Measurements from ENCODE around the gene MOGAT1. TPM values are rescaled to one million over a fixed set of nuclear protein-coding genes. Genes with fewer than 3 reads are reported as not detected.

The MOGAT1 gene
- total and polyA plus RNA-seq, 2 of the 13 experiments (the other 11 are each of a cell fraction or from before 2014, with no cell fraction given), result 0.98 to 4.3 TPM

- H3K79me2 ChIP-seq (ENCODE audit: insufficient read depth, low read length), result peaks cover 4% of the 10 kb centered on the region
- H3K4me1 ChIP-seq (ENCODE audit: insufficient read depth, low read length), result peaks cover 65% of the 10 kb centered on the region
- WGBS (ENCODE audit: low lambda C conversion rate), result 75% methylated on average over 4 of the region's 4 CpGs
- no peaks in the 10 kb centered on the region for H3K36me3 ChIP-seq (replicated peaks in 1 of 2; ENCODE audit: control insufficient read depth in 1 of 2, insufficient read depth in 2 of 2, low read length in 2 of 2)
- no peak for ATAC-seq
- H3K4me2 ChIP-seq (ENCODE audit: low read depth, low read length), result peak overlapping the region; percentile 16; the same call in 1 of the 2 replicates
- FAIRE-seq, result no peak
- H3K4me3 ChIP-seq (replicated peaks in 1 of 3; ENCODE audit: insufficient read depth in 1 of 3, low read depth in 2 of 3, low read length in 3 of 3), result no peak overlapping the region
- intact Hi-C loops (cut with micrococcal nuclease; ENCODE audit: unreplicated experiment), result no loop called here
- H3K9ac ChIP-seq (ENCODE audit: insufficient read depth, low read depth, low read length), result no peak overlapping the region
- DNase-seq (ENCODE audit: low spot score), result no peak
- no peak overlapping the region for H2AFZ ChIP-seq (ENCODE audit: low read length)
- POLR2A ChIA-PET, result no interaction called here
- CTCF ChIA-PET (ENCODE audit: low intra/inter-chr PET ratio, low total read pairs), result no interaction called here
- no TSS peak for BruUV-seq (replicated peaks)
- H3K27ac ChIP-seq (ENCODE audit: extremely low read length, insufficient read depth, low read length), result no peak overlapping the region
- H3K9me3 ChIP-seq (ENCODE audit: low read length), result no peaks in the 10 kb centered on the region
- H3K27me3 ChIP-seq (ENCODE audit: control insufficient read depth in 1 of 2, insufficient read depth in 2 of 2, low read length in 2 of 2), result no peaks in the 10 kb centered on the region; a peak in 1 of 5 replicates
- no peaks in the 10 kb centered on the region for H4K20me1 ChIP-seq (ENCODE audit: insufficient read depth, low read length)
- in situ Hi-C loops (cut with HindIII; ENCODE audit: extremely low pct_ligation_motif_present, low pct_unique_long_range_greater_than_20kb), result no loop called here
- TF ChIP-seq ZBTB26 (CRISPR knock-in tag; IDR thresholded peaks at IDR 0.05; ENCODE audit: borderline replicate concordance) (no peak), DNMT3B (CRISPR knock-in tag; conservative IDR thresholded peaks at IDR 0.05) (no peak), BRCA1 (CRISPR knock-in tag; IDR thresholded peaks at IDR 0.05) (no peak), CREB3 (CRISPR knock-in tag; IDR thresholded peaks at IDR 0.05) (no peak), PATZ1 (CRISPR knock-in tag; IDR thresholded peaks at IDR 0.05) (no peak), PRMT3 (CRISPR knock-in tag; IDR thresholded peaks at IDR 0.05; ENCODE audit: borderline replicate concordance, low read depth) (no peak), ZNF12 (CRISPR knock-in tag; IDR thresholded peaks at IDR 0.05) (no peak), SKI (IDR thresholded peaks at IDR 0.05; ENCODE audit: partially characterized antibody) (no peak), BRF2 (CRISPR knock-in tag; IDR thresholded peaks at IDR 0.05) (no peak), FOXO4 (CRISPR knock-in tag; conservative IDR thresholded peaks at IDR 0.05) (0 out of 2 replicates have a peak, but pooled peaks have one; percentile 4), BHLHE40 (IDR thresholded peaks at IDR 0.05; ENCODE audit: low read length) (no peak), ZNF572 (CRISPR knock-in tag; IDR thresholded peaks at IDR 0.05) (no peak), ZNF784 (CRISPR knock-in tag; IDR thresholded peaks at IDR 0.05; ENCODE audit: borderline replicate concordance) (0 out of 2 replicates have a peak, but pooled peaks have one; percentile 43), POGK (CRISPR knock-in tag; conservative IDR thresholded peaks at IDR 0.05) (no peak), FOSL2 (CRISPR knock-in tag; IDR thresholded peaks at IDR 0.05) (peak; percentile 14; the same call in 1 of the 2 replicates), HOXA3 (CRISPR knock-in tag; IDR thresholded peaks at IDR 0.05) (no peak)
Observed at GRCh38 chr2:222669353-222669752, 2.1 kb upstream of the MOGAT1 start.

Data from HepG2 (cell line).